ENCODE data around the gene RAB10. TPM values are rescaled to one million over a fixed set of nuclear protein-coding genes. Genes with fewer than 3 reads are reported as not detected.

RAB10 gene
- total and polyA plus RNA-seq, 9 of the 15 experiments (the other 6 are each of a cell fraction or from before 2014, with no cell fraction given), result 25.1 to 214 (median 157) TPM

GRCh38 chr2:26033270-26033817 lies 540 bp upstream of the RAB10 start (continued):
- no peak for TF ChIP-seq HSF4 (CRISPR knock-in tag; IDR thresholded peaks at IDR 0.05; ENCODE audit: borderline replicate concordance)
- TF ChIP-seq ZNF695 (CRISPR knock-in tag; IDR thresholded peaks at IDR 0.05), result no peak
- TF ChIP-seq L3MBTL2 (IDR thresholded peaks at IDR 0.05), result peak; percentile 43
- TF ChIP-seq CBX5 (IDR thresholded peaks at IDR 0.05; ENCODE audit: borderline replicate concordance, low read depth), result no peak
- TF ChIP-seq ZNF512 (tag; IDR thresholded peaks at IDR 0.05), result no peak
- 0 out of 2 replicates have a peak, but pooled peaks have one; percentile 8 for TF ChIP-seq SOX6 (IDR thresholded peaks at IDR 0.05)
- TF ChIP-seq, protein P1, sequence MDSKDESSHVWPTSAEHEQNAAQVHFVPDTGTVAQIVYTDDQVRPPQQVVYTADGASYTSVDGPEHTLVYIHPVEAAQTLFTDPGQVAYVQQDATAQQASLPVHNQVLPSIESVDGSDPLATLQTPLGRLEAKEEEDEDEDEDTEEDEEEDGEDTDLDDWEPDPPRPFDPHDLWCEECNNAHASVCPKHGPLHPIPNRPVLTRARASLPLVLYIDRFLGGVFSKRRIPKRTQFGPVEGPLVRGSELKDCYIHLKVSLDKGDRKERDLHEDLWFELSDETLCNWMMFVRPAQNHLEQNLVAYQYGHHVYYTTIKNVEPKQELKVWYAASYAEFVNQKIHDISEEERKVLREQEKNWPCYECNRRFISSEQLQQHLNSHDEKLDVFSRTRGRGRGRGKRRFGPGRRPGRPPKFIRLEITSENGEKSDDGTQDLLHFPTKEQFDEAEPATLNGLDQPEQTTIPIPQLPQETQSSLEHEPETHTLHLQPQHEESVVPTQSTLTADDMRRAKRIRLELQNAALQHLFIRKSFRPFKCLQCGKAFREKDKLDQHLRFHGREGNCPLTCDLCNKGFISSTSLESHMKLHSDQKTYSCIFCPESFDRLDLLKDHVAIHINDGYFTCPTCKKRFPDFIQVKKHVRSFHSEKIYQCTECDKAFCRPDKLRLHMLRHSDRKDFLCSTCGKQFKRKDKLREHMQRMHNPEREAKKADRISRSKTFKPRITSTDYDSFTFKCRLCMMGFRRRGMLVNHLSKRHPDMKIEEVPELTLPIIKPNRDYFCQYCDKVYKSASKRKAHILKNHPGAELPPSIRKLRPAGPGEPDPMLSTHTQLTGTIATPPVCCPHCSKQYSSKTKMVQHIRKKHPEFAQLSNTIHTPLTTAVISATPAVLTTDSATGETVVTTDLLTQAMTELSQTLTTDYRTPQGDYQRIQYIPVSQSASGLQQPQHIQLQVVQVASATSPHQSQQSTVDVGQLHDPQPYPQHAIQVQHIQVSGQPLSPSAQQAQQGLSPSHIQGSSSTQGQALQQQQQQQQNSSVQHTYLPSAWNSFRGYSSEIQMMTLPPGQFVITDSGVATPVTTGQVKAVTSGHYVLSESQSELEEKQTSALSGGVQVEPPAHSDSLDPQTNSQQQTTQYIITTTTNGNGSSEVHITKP (IDR thresholded peaks at IDR 0.05; ENCODE audit: partially characterized antibody), result no peak
- TF ChIP-seq, protein P2, sequence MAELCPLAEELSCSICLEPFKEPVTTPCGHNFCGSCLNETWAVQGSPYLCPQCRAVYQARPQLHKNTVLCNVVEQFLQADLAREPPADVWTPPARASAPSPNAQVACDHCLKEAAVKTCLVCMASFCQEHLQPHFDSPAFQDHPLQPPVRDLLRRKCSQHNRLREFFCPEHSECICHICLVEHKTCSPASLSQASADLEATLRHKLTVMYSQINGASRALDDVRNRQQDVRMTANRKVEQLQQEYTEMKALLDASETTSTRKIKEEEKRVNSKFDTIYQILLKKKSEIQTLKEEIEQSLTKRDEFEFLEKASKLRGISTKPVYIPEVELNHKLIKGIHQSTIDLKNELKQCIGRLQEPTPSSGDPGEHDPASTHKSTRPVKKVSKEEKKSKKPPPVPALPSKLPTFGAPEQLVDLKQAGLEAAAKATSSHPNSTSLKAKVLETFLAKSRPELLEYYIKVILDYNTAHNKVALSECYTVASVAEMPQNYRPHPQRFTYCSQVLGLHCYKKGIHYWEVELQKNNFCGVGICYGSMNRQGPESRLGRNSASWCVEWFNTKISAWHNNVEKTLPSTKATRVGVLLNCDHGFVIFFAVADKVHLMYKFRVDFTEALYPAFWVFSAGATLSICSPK (IDR thresholded peaks at IDR 0.05; ENCODE audit: borderline replicate concordance), result no peak
- no peak for TF ChIP-seq ZNF239 (CRISPR knock-in tag; IDR thresholded peaks at IDR 0.05)
- no peak for TF ChIP-seq RBFOX2 (IDR thresholded peaks at IDR 0.05; ENCODE audit: low read depth, low read length)
- no peak for TF ChIP-seq MTF1 (CRISPR knock-in tag; IDR thresholded peaks at IDR 0.05; ENCODE audit: borderline replicate concordance)
- no peak for TF ChIP-seq KDM5B (IDR thresholded peaks at IDR 0.05; ENCODE audit: insufficient replicate concordance, low read depth, low read length)
- no peak for TF ChIP-seq ZNF184 (CRISPR knock-in tag; IDR thresholded peaks at IDR 0.05)
- TF ChIP-seq ZBTB17 (CRISPR knock-in tag; IDR thresholded peaks at IDR 0.05), result 0 out of 2 replicates have a peak, but pooled peaks have one; percentile 38
- TF ChIP-seq, protein P3, sequence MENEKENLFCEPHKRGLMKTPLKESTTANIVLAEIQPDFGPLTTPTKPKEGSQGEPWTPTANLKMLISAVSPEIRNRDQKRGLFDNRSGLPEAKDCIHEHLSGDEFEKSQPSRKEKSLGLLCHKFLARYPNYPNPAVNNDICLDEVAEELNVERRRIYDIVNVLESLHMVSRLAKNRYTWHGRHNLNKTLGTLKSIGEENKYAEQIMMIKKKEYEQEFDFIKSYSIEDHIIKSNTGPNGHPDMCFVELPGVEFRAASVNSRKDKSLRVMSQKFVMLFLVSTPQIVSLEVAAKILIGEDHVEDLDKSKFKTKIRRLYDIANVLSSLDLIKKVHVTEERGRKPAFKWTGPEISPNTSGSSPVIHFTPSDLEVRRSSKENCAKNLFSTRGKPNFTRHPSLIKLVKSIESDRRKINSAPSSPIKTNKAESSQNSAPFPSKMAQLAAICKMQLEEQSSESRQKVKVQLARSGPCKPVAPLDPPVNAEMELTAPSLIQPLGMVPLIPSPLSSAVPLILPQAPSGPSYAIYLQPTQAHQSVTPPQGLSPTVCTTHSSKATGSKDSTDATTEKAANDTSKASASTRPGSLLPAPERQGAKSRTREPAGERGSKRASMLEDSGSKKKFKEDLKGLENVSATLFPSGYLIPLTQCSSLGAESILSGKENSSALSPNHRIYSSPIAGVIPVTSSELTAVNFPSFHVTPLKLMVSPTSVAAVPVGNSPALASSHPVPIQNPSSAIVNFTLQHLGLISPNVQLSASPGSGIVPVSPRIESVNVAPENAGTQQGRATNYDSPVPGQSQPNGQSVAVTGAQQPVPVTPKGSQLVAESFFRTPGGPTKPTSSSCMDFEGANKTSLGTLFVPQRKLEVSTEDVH (IDR thresholded peaks at IDR 0.05; ENCODE audit: low read depth, partially characterized antibody), result peak; percentile 64
- no peak for TF ChIP-seq ZFPM2 (CRISPR knock-in tag; IDR thresholded peaks at IDR 0.05)
- peak in 1 of 2 experiments; percentile 49 for TF ChIP-seq E2F6 (IDR thresholded peaks at IDR 0.05; ENCODE audit: borderline replicate concordance in 1 of 2, extremely low read depth in 1 of 2, insufficient read depth in 1 of 2, insufficient read length in 1 of 2, low read depth in 1 of 2, low read length in 1 of 2, poor library complexity in 1 of 2, severe bottlenecking in 1 of 2)
